ENCODE results near the gene TNNC2. TPM values are rescaled to one million over a fixed set of nuclear protein-coding genes. Genes with fewer than 3 reads are reported as not detected.

TNNC2 gene
- polyA plus RNA-seq, 2 of the 4 experiments (the other 2 are of a cell fraction), result 0.23 TPM; not detected in 1

DNA sequence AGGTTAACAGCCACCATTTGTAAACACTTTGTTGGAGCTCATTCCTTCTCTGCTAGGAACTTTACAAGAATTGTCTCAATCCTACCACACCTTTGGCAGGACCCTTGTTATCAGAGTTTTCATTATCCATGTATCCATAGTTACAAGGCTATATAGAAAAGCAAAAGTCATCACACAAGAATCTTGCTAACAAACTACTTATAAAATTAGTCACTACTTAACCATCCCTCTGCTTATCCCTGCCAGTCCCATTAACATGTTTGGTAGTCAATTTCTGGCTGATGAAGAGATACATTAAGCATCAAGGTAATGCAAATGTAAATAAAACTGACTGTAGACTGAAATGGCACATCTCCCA lies 40.7 kb upstream of the TNNC2 start (continued):
- TF ChIP-seq, protein P1, sequence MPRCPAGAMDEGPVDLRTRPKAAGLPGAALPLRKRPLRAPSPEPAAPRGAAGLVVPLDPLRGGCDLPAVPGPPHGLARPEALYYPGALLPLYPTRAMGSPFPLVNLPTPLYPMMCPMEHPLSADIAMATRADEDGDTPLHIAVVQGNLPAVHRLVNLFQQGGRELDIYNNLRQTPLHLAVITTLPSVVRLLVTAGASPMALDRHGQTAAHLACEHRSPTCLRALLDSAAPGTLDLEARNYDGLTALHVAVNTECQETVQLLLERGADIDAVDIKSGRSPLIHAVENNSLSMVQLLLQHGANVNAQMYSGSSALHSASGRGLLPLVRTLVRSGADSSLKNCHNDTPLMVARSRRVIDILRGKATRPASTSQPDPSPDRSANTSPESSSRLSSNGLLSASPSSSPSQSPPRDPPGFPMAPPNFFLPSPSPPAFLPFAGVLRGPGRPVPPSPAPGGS (IDR thresholded peaks at IDR 0.05), result no peak
- no peak for TF ChIP-seq POLR2A (IDR thresholded peaks at IDR 0.05; ENCODE audit: low read length)

DNA sequence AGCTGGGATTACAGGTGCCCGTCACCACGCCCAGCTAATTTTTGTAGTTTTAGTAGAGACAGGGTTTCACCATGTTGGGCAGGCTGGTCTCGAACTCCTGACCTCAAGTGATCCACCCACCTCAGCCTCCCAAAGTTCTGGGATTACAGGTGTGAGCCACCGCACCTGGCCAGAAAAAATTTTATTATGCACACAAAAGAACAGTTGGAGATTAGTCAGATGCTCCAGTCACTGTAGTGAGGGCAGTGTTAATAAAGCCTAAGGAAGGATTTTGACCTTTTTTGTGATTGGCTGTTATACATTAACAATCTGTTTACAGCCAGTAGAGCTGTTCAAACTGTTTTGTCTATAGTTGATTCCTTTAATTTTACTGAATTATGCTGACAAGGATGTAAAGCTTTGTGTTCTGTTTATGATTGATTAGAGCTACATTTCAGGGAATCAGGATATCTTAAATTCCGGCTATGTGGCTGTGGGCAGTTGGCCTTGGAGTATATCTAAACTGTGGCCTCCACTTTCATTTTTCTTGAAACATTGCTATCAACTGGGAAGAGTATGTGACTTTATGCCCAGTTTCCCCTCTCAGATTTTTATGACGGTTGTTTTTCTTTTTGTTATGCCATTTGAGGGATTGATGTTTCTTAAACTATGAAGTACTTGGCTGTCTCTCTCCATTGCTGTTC lies 40.2 kb upstream of the TNNC2 start:
- CTCF ChIA-PET, result interaction anchor here (2.7 kb wide), 1 partner anchor 11 kb away, joined by 9 read pairs; no protein-coding TSS in a partner anchor
- Histone ChIP-seq H3K4me3 (no peak overlapping the region), H3K4me1 (0 out of 3 replicates have a peak, but pooled peaks cover 5% of the 10 kb centered on the region), H3K4me2 (no peak overlapping the region), H3K27ac (no peak overlapping the region), H3K9me3 (no peaks in the 10 kb centered on the region)
- WGBS (ENCODE audit: missing lambda C conversion rate), result 68% methylated on average over 6 of the region's 6 CpGs
- ATAC-seq (no peak), DNase-seq (ENCODE audit: low read depth in 1 of 2, low spot score in 1 of 2) (no peak), FAIRE-seq (no peak)
- TF ChIP-seq JUNB (IDR thresholded peaks at IDR 0.05) (no peak), MAFK (IDR thresholded peaks at IDR 0.05; ENCODE audit: partially characterized antibody) (peak; percentile 49)
- POLR2A ChIA-PET, result interaction anchor here (0.8 kb wide), 1 partner anchor 68 kb away, joined by 3 read pairs; no protein-coding TSS in a partner anchor

DNA sequence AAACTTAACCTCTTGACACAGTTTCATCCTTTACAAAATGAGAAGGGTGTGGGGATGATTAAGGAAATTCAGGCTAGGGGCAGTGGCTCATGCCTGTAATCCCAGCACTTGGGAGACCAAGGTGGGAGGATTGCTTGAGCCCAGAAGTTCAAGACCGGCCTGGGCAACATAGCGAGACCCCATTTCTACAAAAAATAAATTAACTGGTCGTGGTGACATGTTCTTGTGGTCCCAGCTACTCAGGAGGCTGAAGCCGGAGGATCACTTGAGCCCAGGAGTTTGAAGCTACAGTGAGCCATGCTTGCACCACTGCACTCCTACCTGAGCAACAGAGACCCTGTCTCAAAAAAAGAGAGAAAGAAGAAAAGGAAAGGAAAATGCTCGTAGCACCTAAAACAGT lies 39.3 kb upstream of the TNNC2 start:
- H3K27ac ChIP-seq, result no peak overlapping the region
- ChIA-PET CTCF (interaction anchor here (2.7 kb wide), 1 partner anchor 10 kb away, joined by 9 read pairs; no protein-coding TSS in a partner anchor), POLR2A (no interaction called here)
- no peak overlapping the region for H3K4me3 ChIP-seq
- ATAC-seq, result no peak
- DNase-seq (ENCODE audit: low read depth in 1 of 2, low spot score in 1 of 2), result no peak
- FAIRE-seq, result no peak
- 77% methylated on average over 5 of the region's 5 CpGs for WGBS (ENCODE audit: missing lambda C conversion rate)
- no peaks in the 10 kb centered on the region for H3K9me3 ChIP-seq
- no peak for TF ChIP-seq HOXB13 (CRISPR knock-in tag; IDR thresholded peaks at IDR 0.05; ENCODE audit: low read depth)
- no peak for TF ChIP-seq TP53 (CRISPR knock-in tag; IDR thresholded peaks at IDR 0.05)
- no peak for TF ChIP-seq FOSB (CRISPR knock-in tag; IDR thresholded peaks at IDR 0.05)
- TF ChIP-seq POLR2AphosphoS2 (conservative IDR thresholded peaks at IDR 0.05; ENCODE audit: low read length), result no peak
- no peak for TF ChIP-seq ZNF302 (CRISPR knock-in tag; IDR thresholded peaks at IDR 0.05)
- no peak for TF ChIP-seq BHLHE40 (IDR thresholded peaks at IDR 0.05; ENCODE audit: low read depth, low read length)
- no peak for TF ChIP-seq ESRRA (IDR thresholded peaks at IDR 0.05; ENCODE audit: borderline replicate concordance, low read length)
- no peak for TF ChIP-seq NPAS2 (CRISPR knock-in tag; IDR thresholded peaks at IDR 0.05; ENCODE audit: borderline replicate concordance)
- no peak for TF ChIP-seq CHD4 (IDR thresholded peaks at IDR 0.05; ENCODE audit: borderline replicate concordance)
- TF ChIP-seq, protein P2, sequence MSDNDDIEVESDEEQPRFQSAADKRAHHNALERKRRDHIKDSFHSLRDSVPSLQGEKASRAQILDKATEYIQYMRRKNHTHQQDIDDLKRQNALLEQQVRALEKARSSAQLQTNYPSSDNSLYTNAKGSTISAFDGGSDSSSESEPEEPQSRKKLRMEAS (IDR thresholded peaks at IDR 0.05), result no peak
- H3K4me2 ChIP-seq, result no peak overlapping the region
- H3K4me1 ChIP-seq, result 0 out of 3 replicates have a peak, but pooled peaks cover 5% of the 10 kb centered on the region

DNA sequence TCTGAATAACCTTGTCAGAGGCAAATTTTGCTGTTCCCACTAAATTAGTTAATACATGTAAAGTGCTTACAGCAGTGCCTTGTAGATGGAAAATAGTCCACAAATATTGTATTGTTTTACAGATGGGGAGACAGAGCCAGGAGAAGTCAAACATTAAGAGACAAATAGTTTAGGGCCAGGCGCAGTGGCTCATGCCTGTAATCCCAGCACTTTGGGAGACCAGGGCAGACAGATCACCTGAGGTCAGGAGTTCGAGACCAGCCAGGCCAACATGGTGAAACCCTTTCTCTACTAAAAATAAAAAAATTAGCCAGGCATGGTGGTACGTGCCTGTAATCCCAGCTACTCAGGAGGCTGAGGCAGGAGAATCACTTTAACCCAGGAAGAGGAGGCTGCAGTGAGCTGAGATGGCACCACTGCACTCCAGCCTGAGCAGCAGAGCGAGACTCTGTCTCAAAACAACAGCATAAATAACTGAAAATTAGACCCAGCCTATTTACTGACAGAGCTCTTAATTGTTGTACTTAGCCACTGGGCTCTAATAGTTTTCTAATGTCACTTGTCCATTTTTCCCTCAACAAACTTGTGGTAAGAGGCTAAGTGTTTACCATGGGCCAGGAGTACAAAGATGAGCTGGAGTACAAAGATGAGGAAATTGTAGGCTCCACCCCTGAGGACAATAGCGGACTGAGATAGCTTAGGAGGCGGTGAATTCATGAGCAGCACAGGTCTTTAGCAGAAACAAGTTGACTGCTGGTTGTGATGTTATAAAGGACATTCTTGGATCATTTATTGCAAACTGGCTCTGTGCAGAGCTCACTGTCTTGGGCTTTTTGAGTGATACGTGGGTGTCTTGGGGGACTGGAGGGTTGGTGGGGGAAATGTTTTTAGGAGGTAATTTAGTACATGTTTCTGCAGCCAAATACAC lies 36.7 kb upstream of the TNNC2 start:
- DNase-seq (ENCODE audit: low read depth in 1 of 2, low spot score in 1 of 2) (no peak), FAIRE-seq (no peak), ATAC-seq (no peak)
- Histone ChIP-seq H3K4me3 (no peak overlapping the region), H3K4me1 (peaks cover 13% of the 10 kb centered on the region; the same call in 1 of the 3 replicates), H3K4me2 (no peak overlapping the region), H3K9me3 (no peaks in the 10 kb centered on the region), H3K27ac (no peak overlapping the region)
- ChIA-PET POLR2A (interaction anchor here (1.3 kb wide), 1 partner anchor 30 kb away, joined by 3 read pairs; the partner anchor contains the start of gene SNX21), CTCF (interaction anchor here (1.0 kb wide), 1 partner anchor 12 kb away, joined by 3 read pairs; no protein-coding TSS in a partner anchor)
- 72% methylated on average over 7 of the region's 7 CpGs for WGBS (ENCODE audit: missing lambda C conversion rate)
- no peak for TF ChIP-seq SREBF2 (IDR thresholded peaks at IDR 0.05)
- TF ChIP-seq JUNB (IDR thresholded peaks at IDR 0.05), result no peak
- TF ChIP-seq TFCP2L1 (CRISPR knock-in tag; IDR thresholded peaks at IDR 0.05), result no peak
- no peak for TF ChIP-seq EHMT2 (IDR thresholded peaks at IDR 0.05; ENCODE audit: low read depth)
- TF ChIP-seq NFE2L2 (conservative IDR thresholded peaks at IDR 0.05; ENCODE audit: low read length), result no peak
- TF ChIP-seq BHLHE40 (IDR thresholded peaks at IDR 0.05; ENCODE audit: low read depth, low read length), result no peak
- TF ChIP-seq ZC3H11A (IDR thresholded peaks at IDR 0.05), result no peak
- TF ChIP-seq RAD21 (conservative IDR thresholded peaks at IDR 0.05 in 1 of 2, IDR thresholded peaks at IDR 0.05 in 1 of 2), result no peak
- TF ChIP-seq HOXB5 (CRISPR knock-in tag; IDR thresholded peaks at IDR 0.05), result no peak
- no peak for TF ChIP-seq RCOR1 (IDR thresholded peaks at IDR 0.05; ENCODE audit: low read depth, low read length)
- TF ChIP-seq, protein P3, sequence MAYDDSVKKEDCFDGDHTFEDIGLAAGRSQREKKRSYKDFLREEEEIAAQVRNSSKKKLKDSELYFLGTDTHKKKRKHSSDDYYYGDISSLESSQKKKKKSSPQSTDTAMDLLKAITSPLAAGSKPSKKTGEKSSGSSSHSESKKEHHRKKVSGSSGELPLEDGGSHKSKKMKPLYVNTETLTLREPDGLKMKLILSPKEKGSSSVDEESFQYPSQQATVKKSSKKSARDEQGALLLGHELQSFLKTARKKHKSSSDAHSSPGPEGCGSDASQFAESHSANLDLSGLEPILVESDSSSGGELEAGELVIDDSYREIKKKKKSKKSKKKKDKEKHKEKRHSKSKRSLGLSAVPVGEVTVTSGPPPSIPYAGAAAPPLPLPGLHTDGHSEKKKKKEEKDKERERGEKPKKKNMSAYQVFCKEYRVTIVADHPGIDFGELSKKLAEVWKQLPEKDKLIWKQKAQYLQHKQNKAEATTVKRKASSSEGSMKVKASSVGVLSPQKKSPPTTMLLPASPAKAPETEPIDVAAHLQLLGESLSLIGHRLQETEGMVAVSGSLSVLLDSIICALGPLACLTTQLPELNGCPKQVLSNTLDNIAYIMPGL (CRISPR knock-in tag; IDR thresholded peaks at IDR 0.05; ENCODE audit: borderline replicate concordance), result no peak
- TF ChIP-seq JUN (IDR thresholded peaks at IDR 0.05), result no peak
- no peak for TF ChIP-seq NPAS2 (CRISPR knock-in tag; IDR thresholded peaks at IDR 0.05; ENCODE audit: borderline replicate concordance)
- TF ChIP-seq EHF (CRISPR knock-in tag; IDR thresholded peaks at IDR 0.05), result no peak
- no peak for TF ChIP-seq CHD4 (IDR thresholded peaks at IDR 0.05; ENCODE audit: borderline replicate concordance)
- no peak for TF ChIP-seq CBX8 (IDR thresholded peaks at IDR 0.05)
- TF ChIP-seq KDM5A (IDR thresholded peaks at IDR 0.05), result no peak
